ENCODE measurements around the gene SLC7A7. TPM values are rescaled to one million over a fixed set of nuclear protein-coding genes. Genes with fewer than 3 reads are reported as not detected.
"Not testable (repeated sequence)": the region's sequence is repeated elsewhere in the genome, so short reads cannot be mapped to it uniquely, and the experiment has no call there.

The SLC7A7 gene
- total and polyA plus RNA-seq, 4 donors = 28.0 to 113 (median 48.2) TPM

DNA sequence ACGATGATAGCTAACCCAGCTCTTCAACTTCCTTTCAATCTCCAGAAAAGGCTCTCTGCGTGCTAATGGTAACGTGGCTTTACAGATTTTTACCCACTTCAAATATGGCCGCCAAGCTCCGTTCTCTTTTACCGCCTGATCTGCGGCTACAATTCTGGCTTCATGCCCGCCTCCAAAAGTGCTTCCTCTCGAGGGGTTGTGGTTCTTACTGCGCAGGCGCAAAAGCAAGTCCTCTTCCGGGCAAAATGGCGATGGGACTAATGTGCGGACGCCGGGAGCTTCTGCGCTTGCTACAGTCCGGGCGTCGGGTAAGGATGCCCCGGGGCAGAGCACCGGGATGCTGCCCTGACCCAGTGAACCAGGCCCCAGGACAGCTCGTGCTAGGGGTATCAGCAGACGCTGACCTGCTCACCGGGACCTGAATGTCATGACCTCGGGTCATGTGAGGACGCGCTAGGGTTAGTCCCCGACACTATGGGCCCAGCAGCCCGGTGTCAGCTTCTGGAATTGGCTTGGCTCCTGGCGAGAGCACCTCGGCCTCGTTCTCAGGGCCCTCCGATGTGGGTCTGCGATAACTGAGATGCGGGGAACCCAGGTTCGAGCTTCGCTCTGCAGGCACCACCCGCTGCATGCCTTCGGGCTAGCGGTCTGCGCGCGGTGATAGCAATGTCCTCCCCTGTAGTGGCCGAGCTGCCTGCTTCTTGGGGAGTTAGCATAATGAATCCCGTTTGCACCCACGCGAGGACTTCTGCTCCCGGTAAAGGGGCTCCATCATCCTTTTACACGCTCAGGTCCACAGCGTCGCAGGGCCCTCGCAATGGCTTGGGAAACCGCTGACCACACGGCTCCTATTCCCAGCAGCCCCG is 48.5 kb downstream of the SLC7A7 start, which contains the start of gene OXA1L:
Gene OXA1L, plus strand, starts transcription at position 232 of the 866 bp plus-strand sequence. Its CDS starts 14 bp downstream, at position 246.
- Histone ChIP-seq H3K27ac (ENCODE audit: low read depth in 1 of 2, low read length in 1 of 2) (peak within 1 kb of the TSS; percentile 91), H3K4me3 (peak within 1 kb of the TSS; percentile 92), H3K9me3 (ENCODE audit: control insufficient read depth in 4 of 4, insufficient read depth in 3 of 4, low read length in 3 of 4) (no peaks in the 10 kb centered on the region), H3K36me3 (ENCODE audit: control insufficient read depth in 4 of 4, insufficient read depth in 4 of 4, low read length in 4 of 4) (peaks cover 22 to 38% (median 31%) of the 10 kb centered on the region in 4 donors), H3K27me3 (ENCODE audit: control insufficient read depth in 3 of 3, insufficient read depth in 3 of 3, low read length in 2 of 3) (no peaks in the 10 kb centered on the region), H3K9ac (ENCODE audit: insufficient read depth in 1 of 2, low read length in 2 of 2) (peak within 1 kb of the TSS; percentile 69 to 100), H3K4me1 (ENCODE audit: control insufficient read depth in 5 of 5, insufficient read depth in 5 of 5, low read length in 5 of 5) (peaks cover 0 to 16% (median 8%) of the 10 kb centered on the region in 5 donors)
- DNase-seq (peak; percentile 99), ATAC-seq (ENCODE audit: insufficient read depth, low FRiP score) (peak; percentile 77)
- TF ChIP-seq, protein P1, sequence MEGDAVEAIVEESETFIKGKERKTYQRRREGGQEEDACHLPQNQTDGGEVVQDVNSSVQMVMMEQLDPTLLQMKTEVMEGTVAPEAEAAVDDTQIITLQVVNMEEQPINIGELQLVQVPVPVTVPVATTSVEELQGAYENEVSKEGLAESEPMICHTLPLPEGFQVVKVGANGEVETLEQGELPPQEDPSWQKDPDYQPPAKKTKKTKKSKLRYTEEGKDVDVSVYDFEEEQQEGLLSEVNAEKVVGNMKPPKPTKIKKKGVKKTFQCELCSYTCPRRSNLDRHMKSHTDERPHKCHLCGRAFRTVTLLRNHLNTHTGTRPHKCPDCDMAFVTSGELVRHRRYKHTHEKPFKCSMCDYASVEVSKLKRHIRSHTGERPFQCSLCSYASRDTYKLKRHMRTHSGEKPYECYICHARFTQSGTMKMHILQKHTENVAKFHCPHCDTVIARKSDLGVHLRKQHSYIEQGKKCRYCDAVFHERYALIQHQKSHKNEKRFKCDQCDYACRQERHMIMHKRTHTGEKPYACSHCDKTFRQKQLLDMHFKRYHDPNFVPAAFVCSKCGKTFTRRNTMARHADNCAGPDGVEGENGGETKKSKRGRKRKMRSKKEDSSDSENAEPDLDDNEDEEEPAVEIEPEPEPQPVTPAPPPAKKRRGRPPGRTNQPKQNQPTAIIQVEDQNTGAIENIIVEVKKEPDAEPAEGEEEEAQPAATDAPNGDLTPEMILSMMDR (IDR thresholded peaks at IDR 0.05; ENCODE audit: control extremely low read depth, extremely low read depth) = no peak
- 0% methylated on average over 56 of the region's 56 CpGs for WGBS, 2 donors

DNA sequence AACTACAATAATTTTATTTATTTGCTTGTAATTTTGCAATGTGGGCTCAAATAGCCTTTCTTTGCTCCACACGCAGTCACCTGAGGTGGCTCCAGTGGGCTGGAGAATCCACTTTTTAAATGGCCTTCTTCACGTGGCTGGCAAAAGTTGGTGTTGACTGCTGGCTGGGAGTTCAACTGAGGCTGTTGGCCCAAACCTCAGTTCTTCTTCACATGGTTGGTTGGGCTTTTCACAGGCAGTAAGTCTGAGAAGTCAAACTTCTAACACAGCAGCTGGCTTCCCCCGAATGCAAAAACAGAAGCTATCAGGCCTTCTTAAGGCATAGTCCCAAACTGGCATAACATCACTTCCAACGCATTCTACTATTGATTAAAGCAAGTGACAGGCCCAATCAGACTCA is 50.9 kb downstream of the SLC7A7 start:
- no peak overlapping the region for H3K4me3 ChIP-seq
- ATAC-seq (ENCODE audit: insufficient read depth, low FRiP score) (no peak), DNase-seq (peak in 1 of 3 donors; percentile 32)
- no peak overlapping the region for H3K9ac ChIP-seq (ENCODE audit: insufficient read depth in 1 of 2, low read length in 2 of 2)
- no peaks in the 10 kb centered on the region for H3K27me3 ChIP-seq (ENCODE audit: control insufficient read depth in 3 of 3, insufficient read depth in 3 of 3, low read length in 2 of 3)
- peaks cover 2 to 17% (median 9%) of the 10 kb centered on the region in 4 donors for H3K36me3 ChIP-seq (ENCODE audit: control insufficient read depth in 4 of 4, insufficient read depth in 4 of 4, low read length in 4 of 4)
- no peak overlapping the region for H3K27ac ChIP-seq (ENCODE audit: low read depth in 1 of 2, low read length in 1 of 2)
- TF ChIP-seq, protein P1 (IDR thresholded peaks at IDR 0.05; ENCODE audit: control extremely low read depth, extremely low read depth) = no peak
- H3K9me3 ChIP-seq (ENCODE audit: control insufficient read depth in 4 of 4, insufficient read depth in 3 of 4, low read length in 3 of 4) = no peaks in the 10 kb centered on the region
- H3K4me1 ChIP-seq (ENCODE audit: control insufficient read depth in 5 of 5, insufficient read depth in 5 of 5, low read length in 5 of 5) = peaks cover 0 to 16% (median 8%) of the 10 kb centered on the region in 5 donors
- 86 to 90% methylated on average over 4 of the region's 4 CpGs for WGBS, 2 donors

DNA sequence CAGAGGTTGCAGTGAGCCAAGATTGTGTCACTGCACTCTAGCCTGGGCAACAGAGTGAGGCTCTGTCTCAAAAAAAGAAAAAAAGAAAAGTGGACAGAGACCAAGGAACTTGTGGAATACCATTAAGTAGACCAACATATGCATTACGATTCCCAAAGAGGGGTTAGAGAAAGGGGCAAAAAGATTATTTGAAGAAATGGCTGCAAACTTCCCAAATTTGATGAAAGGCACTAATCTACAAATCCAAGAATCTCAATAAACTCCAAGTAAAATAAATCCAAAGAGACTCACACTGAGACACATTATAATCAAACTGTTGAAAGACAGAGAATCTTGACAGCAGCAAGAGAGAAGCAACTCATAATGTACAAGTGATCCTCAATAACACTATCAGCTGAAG is 53.5 kb downstream of the SLC7A7 start:
- DNase-seq (no peak), ATAC-seq (ENCODE audit: insufficient read depth, low FRiP score) (no peak)
- H3K4me3 ChIP-seq = no peak overlapping the region
- H3K36me3 ChIP-seq (ENCODE audit: control insufficient read depth in 4 of 4, insufficient read depth in 4 of 4, low read length in 4 of 4) = peaks cover 0 to 3% (median under 1%) of the 10 kb centered on the region in 4 donors
- no peaks in the 10 kb centered on the region for H3K9me3 ChIP-seq (ENCODE audit: control insufficient read depth in 4 of 4, insufficient read depth in 3 of 4, low read length in 3 of 4)
- H3K27me3 ChIP-seq (ENCODE audit: control insufficient read depth in 3 of 3, insufficient read depth in 3 of 3, low read length in 2 of 3) = no peaks in the 10 kb centered on the region
- 97% methylated on average over 1 of the region's 1 CpG for WGBS, 2 donors
- TF ChIP-seq, protein P1 (IDR thresholded peaks at IDR 0.05; ENCODE audit: control extremely low read depth, extremely low read depth) = no peak
- no peak overlapping the region for H3K27ac ChIP-seq (ENCODE audit: low read depth in 1 of 2, low read length in 1 of 2)
- peaks cover 0 to 5% (median 0%) of the 10 kb centered on the region in 5 donors for H3K4me1 ChIP-seq (ENCODE audit: control insufficient read depth in 5 of 5, insufficient read depth in 5 of 5, low read length in 5 of 5)
- H3K9ac ChIP-seq (ENCODE audit: insufficient read depth in 1 of 2, low read length in 2 of 2) = no peak overlapping the region

DNA sequence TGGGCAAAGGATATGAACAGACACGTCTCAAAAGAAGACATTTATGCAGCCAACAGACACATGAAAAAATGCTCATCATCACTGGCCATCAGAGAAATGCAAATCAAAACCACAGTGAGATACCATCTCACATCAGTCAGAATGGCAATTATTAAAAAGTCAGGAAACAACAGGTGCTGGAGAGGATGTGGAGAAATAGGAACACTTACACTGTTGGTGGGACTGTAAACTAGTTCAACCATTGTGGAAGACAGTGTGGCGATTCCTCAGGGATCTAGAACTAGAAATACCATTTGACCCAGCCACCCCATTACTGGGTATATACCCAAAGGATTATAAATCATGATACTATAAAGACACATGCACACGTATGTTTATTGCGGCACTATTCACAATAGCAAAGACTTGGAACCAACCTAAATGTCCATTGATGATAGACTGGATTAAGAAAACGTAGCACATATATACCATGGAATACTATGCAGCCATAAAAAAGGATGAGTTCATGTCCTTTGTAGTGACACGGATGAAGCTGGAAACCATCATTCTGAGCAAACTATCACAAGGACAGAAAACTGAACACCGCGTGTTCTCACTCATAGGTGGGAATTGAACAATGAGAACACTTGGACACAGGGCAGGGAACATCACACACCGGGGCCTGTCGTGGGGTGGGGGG is 57.1 kb downstream of the SLC7A7 start:
- not testable (repeated sequence) for H3K9me3 ChIP-seq (ENCODE audit: control insufficient read depth in 4 of 4, insufficient read depth in 3 of 4, low read length in 3 of 4); ATAC-seq (ENCODE audit: insufficient read depth, low FRiP score); H3K27me3 ChIP-seq (ENCODE audit: control insufficient read depth in 3 of 3, insufficient read depth in 3 of 3, low read length in 2 of 3); DNase-seq; H3K4me3 ChIP-seq; H3K27ac ChIP-seq (ENCODE audit: low read depth in 1 of 2, low read length in 1 of 2); H3K36me3 ChIP-seq (ENCODE audit: control insufficient read depth in 4 of 4, insufficient read depth in 4 of 4, low read length in 4 of 4); H3K4me1 ChIP-seq (ENCODE audit: control insufficient read depth in 5 of 5, insufficient read depth in 5 of 5, low read length in 5 of 5); H3K9ac ChIP-seq (ENCODE audit: insufficient read depth in 1 of 2, low read length in 2 of 2)
- WGBS, 2 donors = 86 to 96% methylated on average over 9 of the region's 10 CpGs

Data from lung (tissue), 12 donors.